GM23338 (cell line): ENCODE measurements around the gene NOPCHAP1. TPM values are rescaled to one million over a fixed set of nuclear protein-coding genes. Genes with fewer than 3 reads are reported as not detected.

Experiments used
- ATAC-seq: fragments of 200-7000 bp; cut with Tn5 transposase; 3 replicates; pipeline ENCODE4 v1.9.1; 2020
- DNase-seq: peaks from one replicate; pipeline ENCODE4 v3.0.0-alpha.2; 2015; ENCODE audit warnings: low spot score
- H2AFZ ChIP-seq: fragments of 200-600 bp; sonication (generic); 2 replicates; pipeline ENCODE4 v1.8.0; 2016; ENCODE audit warnings: antibody characterized with exemption, mild to moderate bottlenecking, moderate library complexity
- H3F3A ChIP-seq: fragments of 200-600 bp; sonication (generic); replicated peaks from 2 replicates; pipeline ENCODE4 v1.8.0; 2017; ENCODE audit warnings: antibody characterized with exemption, mixed run types, low read depth
- H3K27ac ChIP-seq: fragments of 200-600 bp; sonication (generic); 2 replicates; pipeline ENCODE4 v1.6.1; 2016; ENCODE audit warnings: low read depth
- H3K27me3 ChIP-seq: fragments of 200-600 bp; sonication (generic); 2 replicates; pipeline ENCODE4 v1.8.0; 2016; ENCODE audit warnings: mild to moderate bottlenecking, mixed run types, moderate library complexity; ENCODE audit not compliant: insufficient read depth
- H3K36me3 ChIP-seq: fragments of 200-600 bp; sonication (generic); 2 replicates; pipeline ENCODE4 v1.8.0; 2016; ENCODE audit warnings: mild to moderate bottlenecking; ENCODE audit not compliant: insufficient read depth
- H3K4me1 ChIP-seq: fragments of 200-600 bp; sonication (generic); 2 replicates; pipeline ENCODE4 v1.8.0; 2016; ENCODE audit warnings: mild to moderate bottlenecking, moderate library complexity; ENCODE audit not compliant: insufficient read depth
- H3K4me2 ChIP-seq: fragments of 200-600 bp; sonication (generic); 2 replicates; pipeline ENCODE4 v1.7.1; 2017; ENCODE audit warnings: mixed run types
- H3K4me3 ChIP-seq: fragments of 200-600 bp; sonication (generic); 2 replicates; pipeline ENCODE4 v1.6.1; 2016; ENCODE audit warnings: mixed run types
- H3K79me2 ChIP-seq: fragments of 200-600 bp; sonication (generic); replicated peaks from 2 replicates; pipeline ENCODE4 v1.8.0; 2017; ENCODE audit warnings: mild to moderate bottlenecking; ENCODE audit not compliant: insufficient read depth
- H3K9me2 ChIP-seq: fragments of 200-600 bp; sonication (generic); 2 replicates; pipeline ENCODE4 v1.8.0; 2017; ENCODE audit not compliant: insufficient read depth
- H4K20me1 ChIP-seq: fragments of 200-600 bp; sonication (generic); replicated peaks from 2 replicates; pipeline ENCODE4 v1.8.0; 2017; ENCODE audit warnings: mild to moderate bottlenecking; ENCODE audit not compliant: insufficient read depth
- H3K27ac Mint-ChIP-seq: 2 replicates; pipeline ENCODE4 v1.8.0; 2020; ENCODE audit warnings: inconsistent platforms, mild to moderate bottlenecking, moderate library complexity, mixed read lengths
- H3K27me3 Mint-ChIP-seq: 3 replicates; pipeline ENCODE4 v1.8.0; 2022; ENCODE audit warnings: low read depth, mild to moderate bottlenecking, moderate library complexity, mixed read lengths, inconsistent platforms; ENCODE audit not compliant: insufficient read depth, poor library complexity
- H3K36me3 Mint-ChIP-seq: 3 replicates; pipeline ENCODE4 v1.8.0; 2021; ENCODE audit warnings: low read depth, mild to moderate bottlenecking, inconsistent platforms, moderate library complexity, mixed read lengths
- H3K4me1 Mint-ChIP-seq: 3 replicates; pipeline ENCODE4 v1.8.0; 2020; ENCODE audit warnings: mild to moderate bottlenecking, inconsistent platforms, mixed read lengths
- H3K4me3 Mint-ChIP-seq: 3 replicates; pipeline ENCODE4 v1.8.0; 2021; ENCODE audit warnings: moderate library complexity, mild to moderate bottlenecking, inconsistent platforms, mixed read lengths
- H3K9me3 Mint-ChIP-seq: 3 replicates; pipeline ENCODE4 v1.8.0; 2020; ENCODE audit warnings: moderate library complexity, mild to moderate bottlenecking, inconsistent platforms, mixed read lengths
- CREB1 ChIP-seq: fragments of 250-450 bp; sonication (Bioruptor Pico); IDR thresholded peaks from 2 replicates; pipeline ENCODE4 v1.5.0; 2020; ENCODE audit warnings: low read depth, mild to moderate bottlenecking, moderate library complexity
- CTCF ChIP-seq, 2 experiments: fragments of 200-600 bp in 1 of 2; sonication (generic) in 1 of 2; conservative IDR thresholded peaks; 2 replicates each; pipeline versions ENCODE4 v1.5.1 to v1.6.1; 2016 to 2017; ENCODE audit warnings: antibody characterized with exemption in 2 of 2, low read depth in 2 of 2, mild to moderate bottlenecking in 2 of 2, moderate library complexity in 1 of 2
- EZH2 ChIP-seq: fragments of 200-600 bp; sonication (generic); IDR thresholded peaks from one replicate; pipeline ENCODE4 v1.8.0; 2017; ENCODE audit warnings: antibody characterized with exemption, mild to moderate bottlenecking, low read depth; ENCODE audit not compliant: unreplicated experiment
- EZH2phosphoT487 ChIP-seq: fragments of 200-600 bp; sonication (generic); IDR thresholded peaks from one replicate; pipeline ENCODE4 v1.8.1; 2018; ENCODE audit warnings: antibody characterized with exemption; ENCODE audit not compliant: unreplicated experiment
- JUNB ChIP-seq: IDR thresholded peaks from one replicate; pipeline ENCODE4 v1.6.1; 2016; ENCODE audit warnings: antibody characterized with exemption; ENCODE audit not compliant: unreplicated experiment
- NANOG ChIP-seq: IDR thresholded peaks from 2 replicates; pipeline ENCODE4 v1.6.1; 2016; ENCODE audit warnings: antibody characterized with exemption, borderline replicate concordance
- POLR2AphosphoS5 ChIP-seq: IDR thresholded peaks from 2 replicates; pipeline ENCODE4 v1.6.1; 2016; ENCODE audit warnings: antibody characterized with exemption, low read depth
- REST ChIP-seq: IDR thresholded peaks from one replicate; pipeline ENCODE4 v1.6.1; 2018; ENCODE audit warnings: antibody characterized with exemption; ENCODE audit not compliant: unreplicated experiment
- ZNF114 ChIP-seq: fragments of 250-450 bp; sonication (Bioruptor Pico); IDR thresholded peaks from 2 replicates; pipeline ENCODE4 v1.5.0; 2020; ENCODE audit warnings: mild to moderate bottlenecking, moderate library complexity
- ZNF331 ChIP-seq: fragments of 250-450 bp; sonication (Bioruptor Pico); IDR thresholded peaks from 2 replicates; pipeline ENCODE4 v1.5.0; 2020; ENCODE audit warnings: low read depth, mild to moderate bottlenecking, moderate library complexity
- ZNF462 ChIP-seq: fragments of 250-450 bp; sonication (Bioruptor Pico); IDR thresholded peaks from 2 replicates; pipeline ENCODE4 v1.5.0; 2020; ENCODE audit warnings: mild to moderate bottlenecking, moderate library complexity
- polyA plus RNA-seq: library from polyadenylated mRNA; unstranded; fragments of >200 nt; fragmentation: Nextera tagmentation; extraction: Ambion mirVana; gene quantifications from 2 replicates; pipeline ENCODE4 v1.2.1, GENCODE V29; 2016
- total RNA-seq: library from RNA; depleted of rRNA; stranded (reverse); fragments of >200 nt; shearing (Covaris generic); gene quantifications from 2 replicates; pipeline ENCODE4 v1.2.3, GENCODE V29; 2014
- TF ChIP-seq, protein P1 (sequence below): IDR thresholded peaks from 2 replicates; pipeline ENCODE4 v1.6.1; 2016; ENCODE audit warnings: antibody characterized with exemption

The NOPCHAP1 gene
- total and polyA plus RNA-seq, 2 experiments from 2014 or later = 14.7 to 221 TPM

GRCh38 chr12:104975587-104976343, 10.4 kb upstream of the NOPCHAP1 start:
- ATAC-seq = no peak
- no peaks in the 10 kb centered on the region for H3K9me3 Mint-ChIP-seq
- TF ChIP-seq CREB1 (CRISPR knock-in tag) (no peak), NANOG (no peak), EZH2 (no peak), CTCF (conservative IDR thresholded peaks at IDR 0.05; ENCODE audit: low read depth in 2 of 2) (no peak), POLR2AphosphoS5 (no peak), ZNF114 (CRISPR knock-in tag) (no peak), ZNF331 (no peak), JUNB (no peak), EZH2phosphoT487 (no peak), ZNF462 (no peak), REST (no peak)
- TF ChIP-seq, protein P1, sequence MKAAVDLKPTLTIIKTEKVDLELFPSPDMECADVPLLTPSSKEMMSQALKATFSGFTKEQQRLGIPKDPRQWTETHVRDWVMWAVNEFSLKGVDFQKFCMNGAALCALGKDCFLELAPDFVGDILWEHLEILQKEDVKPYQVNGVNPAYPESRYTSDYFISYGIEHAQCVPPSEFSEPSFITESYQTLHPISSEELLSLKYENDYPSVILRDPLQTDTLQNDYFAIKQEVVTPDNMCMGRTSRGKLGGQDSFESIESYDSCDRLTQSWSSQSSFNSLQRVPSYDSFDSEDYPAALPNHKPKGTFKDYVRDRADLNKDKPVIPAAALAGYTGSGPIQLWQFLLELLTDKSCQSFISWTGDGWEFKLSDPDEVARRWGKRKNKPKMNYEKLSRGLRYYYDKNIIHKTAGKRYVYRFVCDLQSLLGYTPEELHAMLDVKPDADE = no peak
- Histone ChIP-seq H3K4me3 (no peak overlapping the region), H3K36me3 (no peaks in the 10 kb centered on the region), H3K79me2 (no peaks in the 10 kb centered on the region), H4K20me1 (no peaks in the 10 kb centered on the region), H3K4me2 (no peak overlapping the region), H3K4me1 (no peaks in the 10 kb centered on the region), H3F3A (no peaks in the 10 kb centered on the region), H3K9me2 (no peaks in the 10 kb centered on the region), H3K27ac (no peak overlapping the region), H2AFZ (no peak overlapping the region), H3K27me3 (no peaks in the 10 kb centered on the region)
- H3K27me3 Mint-ChIP-seq = peaks cover 5% of the 10 kb centered on the region
- no peaks in the 10 kb centered on the region for H3K36me3 Mint-ChIP-seq
- H3K4me3 Mint-ChIP-seq = no peak overlapping the region
- DNase-seq = no peak
- no peak overlapping the region for H3K27ac Mint-ChIP-seq
- no peaks in the 10 kb centered on the region for H3K4me1 Mint-ChIP-seq
